ENCODE results near the gene ACP2.

Gene ACP2

GRCh38 chr11:47268448-47269001 is 19.9 kb upstream of the ACP2 start:
- no peak for DNase-seq

DNA sequence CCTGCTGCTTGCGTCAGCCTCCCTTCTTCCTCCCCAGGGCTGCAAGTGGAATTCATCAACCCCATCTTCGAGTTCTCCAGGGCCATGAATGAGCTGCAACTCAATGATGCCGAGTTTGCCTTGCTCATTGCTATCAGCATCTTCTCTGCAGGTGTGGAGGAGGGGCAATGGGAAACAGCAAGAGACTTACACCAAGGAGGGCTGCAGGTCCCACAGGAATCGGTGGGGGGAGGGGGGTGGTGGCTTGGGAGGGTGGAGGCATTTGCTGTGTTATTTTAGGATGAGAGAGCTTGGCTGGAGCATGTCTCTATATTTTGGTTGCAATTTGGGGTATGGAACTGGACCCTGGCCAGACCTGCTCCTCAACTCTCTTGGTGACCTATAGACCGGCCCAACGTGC is 19.3 kb upstream of the ACP2 start:
- no peak for DNase-seq

GRCh38 chr11:47264521-47264920 is 15.9 kb upstream of the ACP2 start:
- no peak for DNase-seq

DNA sequence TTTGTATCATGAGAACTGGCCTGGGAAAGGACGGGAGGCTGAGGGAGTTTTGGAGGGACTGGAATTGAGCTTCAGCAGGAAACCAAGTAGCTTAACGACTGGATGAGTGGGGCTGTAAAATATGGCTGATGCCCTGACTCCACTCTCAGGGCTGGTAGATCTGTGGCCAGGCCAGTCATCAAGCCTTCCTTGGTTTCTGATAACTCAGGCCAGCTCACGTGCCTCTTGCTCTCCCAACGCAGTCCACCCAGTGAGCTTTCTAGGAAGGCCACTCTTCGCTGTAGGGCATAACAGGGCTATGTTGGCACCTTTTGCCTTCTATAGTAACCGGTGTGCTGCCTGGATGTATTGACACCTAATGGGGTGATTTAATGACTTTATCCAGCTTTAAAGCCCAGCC is 15.5 kb upstream of the ACP2 start:
- DNase-seq: no peak

- DNase-seq: no peak
These were observed 12.7 kb upstream of the ACP2 start for GRCh38 chr11:47261291-47261800.

GRCh38 chr11:47260366-47260765 is 11.8 kb upstream of the ACP2 start:
- DNase-seq: no peak

DNA sequence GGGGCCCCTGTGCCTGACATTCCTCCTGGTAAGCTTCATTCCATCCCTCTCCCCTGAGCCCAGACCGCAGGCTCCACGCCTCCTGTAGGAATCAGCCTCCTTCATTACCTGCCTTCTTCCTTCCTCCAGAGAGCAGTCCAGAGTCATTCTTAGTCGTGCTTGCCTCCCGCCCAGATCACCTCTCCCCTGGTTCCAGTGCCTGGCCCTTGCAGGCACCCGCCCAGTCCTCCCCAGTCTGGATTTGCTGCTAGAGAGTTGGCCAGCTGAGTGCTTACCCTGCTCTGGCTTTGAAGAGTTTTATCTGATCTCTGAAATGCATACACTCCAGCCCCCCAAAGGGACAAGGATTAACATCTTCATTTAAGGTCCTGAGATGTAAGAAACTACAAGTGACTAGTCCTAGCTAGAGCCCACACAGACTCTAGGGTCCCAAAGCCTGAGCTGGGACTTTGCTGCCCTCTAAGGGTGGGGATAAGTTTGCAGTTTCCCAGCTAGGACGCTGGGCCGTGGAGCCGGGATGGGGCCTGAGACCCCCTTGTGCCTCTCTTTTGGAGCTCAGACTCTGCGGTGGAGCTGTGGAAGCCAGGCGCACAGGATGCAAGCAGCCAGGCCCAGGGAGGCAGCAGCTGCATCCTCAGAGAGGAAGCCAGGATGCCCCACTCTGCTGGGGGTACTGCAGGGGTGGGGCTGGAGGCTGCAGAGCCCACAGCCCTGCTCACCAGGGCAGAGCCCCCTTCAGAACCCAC is 10.8 kb upstream of the ACP2 start:
- peak; percentile 61 for DNase-seq

DNA sequence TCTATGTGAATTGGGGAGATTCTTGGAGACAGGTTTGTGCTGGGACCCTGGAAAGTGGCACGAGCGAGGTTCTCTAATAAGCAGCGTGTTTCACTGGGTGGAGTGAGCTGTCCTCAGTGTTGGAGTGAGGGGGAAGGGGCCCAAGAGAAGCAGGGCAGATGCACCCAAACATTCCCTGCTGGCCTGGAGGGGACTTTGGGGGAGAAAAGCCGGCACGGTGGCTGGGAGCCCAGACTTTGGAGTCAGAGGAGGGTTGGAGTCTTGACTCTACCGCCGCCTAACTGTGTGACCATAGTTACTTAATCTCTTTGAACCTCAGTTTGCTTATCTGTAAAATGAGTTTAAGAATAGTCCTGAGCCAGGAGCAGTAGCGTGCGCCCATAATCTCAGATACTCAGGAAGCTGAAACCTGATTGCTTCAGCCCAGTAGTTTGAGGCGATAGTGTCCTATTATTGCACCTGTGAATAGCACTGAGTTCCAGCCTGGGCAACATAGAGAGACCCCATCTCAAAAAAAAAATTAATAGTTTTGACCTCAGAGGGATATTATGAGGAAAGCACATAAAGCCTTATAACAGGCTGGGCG is 9.8 kb upstream of the ACP2 start:
- no peak for DNase-seq

GRCh38 chr11:47257517-47258316 is 9.1 kb upstream of the ACP2 start, which contains the start of gene NR1H3:
Gene NR1H3, plus strand, starts transcription at chr11:47257996. Its CDS starts 1,221 bp downstream, at chr11:47259217.
- peak; percentile 92 for DNase-seq

DNA sequence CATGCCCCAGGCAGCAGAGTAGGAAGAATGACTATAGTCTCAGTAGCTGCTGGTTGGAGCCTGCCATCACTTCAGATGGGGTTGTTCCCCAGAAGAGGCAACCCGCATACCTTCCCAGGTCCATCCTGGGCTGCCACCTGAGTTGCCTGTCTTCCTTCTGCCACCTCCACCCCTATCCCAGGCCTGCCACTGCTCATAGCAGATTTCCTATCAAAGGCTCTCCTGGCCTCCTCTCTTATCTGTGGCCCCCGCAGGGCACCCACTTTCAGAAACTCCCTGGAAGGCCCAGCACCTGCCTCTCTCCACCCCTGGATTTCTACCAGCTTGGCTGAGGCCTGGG is 8.5 kb upstream of the ACP2 start:
- DNase-seq: no peak

- DNase-seq: no peak
These were observed 7.8 kb upstream of the ACP2 start for GRCh38 chr11:47256374-47256773.

GRCh38 chr11:47254386-47254785 is 5.8 kb upstream of the ACP2 start:
- peak; percentile 96 for DNase-seq

GRCh38 chr11:47253660-47254059 is 5.0 kb upstream of the ACP2 start:
- DNase-seq: no peak

DNA sequence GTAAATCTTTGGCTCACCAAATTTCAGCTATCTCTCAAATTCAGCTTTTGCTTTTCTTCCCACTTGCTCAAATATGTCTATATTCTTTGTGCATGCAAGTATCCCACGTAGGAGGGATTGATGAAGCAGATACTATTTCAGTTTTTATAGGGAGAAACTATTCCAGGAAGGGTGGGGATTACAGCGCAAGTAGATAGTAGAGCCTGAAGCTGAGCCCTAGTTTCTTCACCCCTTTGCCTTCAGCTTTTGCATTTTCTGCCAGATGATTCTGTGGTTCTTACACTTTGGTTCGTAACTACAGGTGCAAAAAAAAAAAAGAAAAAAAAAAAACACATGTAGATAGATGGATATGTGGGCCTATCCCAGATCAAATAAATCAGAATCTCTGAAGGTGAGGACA is 3.1 kb upstream of the ACP2 start:
- DNase-seq: no peak

GRCh38 chr11:47249378-47249715 is 733 bp upstream of the ACP2 start:
- DNase-seq: no peak

GRCh38 chr11:47248304-47248663 is 330 bp downstream of the ACP2 start:
- peak; percentile 74 for DNase-seq

DNA sequence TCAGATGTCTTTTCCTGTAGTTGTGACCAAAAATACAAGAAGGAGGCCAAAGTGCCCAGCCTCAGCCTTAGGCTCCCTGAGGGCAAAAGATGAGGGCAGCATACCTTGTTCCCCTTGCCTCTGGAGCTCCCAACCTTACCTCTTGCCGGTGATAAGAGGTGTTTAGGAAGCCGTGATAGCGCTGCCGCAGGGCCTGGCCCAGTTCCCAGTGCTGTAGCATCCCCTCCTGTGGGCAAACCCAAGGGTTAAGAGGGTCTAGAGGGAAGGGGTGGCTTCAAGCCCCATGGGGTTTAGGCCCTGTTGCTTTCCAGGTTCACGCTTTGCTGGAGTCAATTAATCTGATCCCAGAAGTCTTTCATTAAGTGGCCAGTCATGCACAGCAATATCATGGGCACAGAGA is 1.1 kb downstream of the ACP2 start:
- DNase-seq: no peak

GRCh38 chr11:47245611-47246357 is 2.8 kb downstream of the ACP2 start:
- no peak for DNase-seq

- peak; percentile 97 for DNase-seq
These were observed 3.9 kb downstream of the ACP2 start for GRCh38 chr11:47244448-47245350.

GRCh38 chr11:47243454-47243853 is 5.2 kb downstream of the ACP2 start:
- DNase-seq: no peak

DNA sequence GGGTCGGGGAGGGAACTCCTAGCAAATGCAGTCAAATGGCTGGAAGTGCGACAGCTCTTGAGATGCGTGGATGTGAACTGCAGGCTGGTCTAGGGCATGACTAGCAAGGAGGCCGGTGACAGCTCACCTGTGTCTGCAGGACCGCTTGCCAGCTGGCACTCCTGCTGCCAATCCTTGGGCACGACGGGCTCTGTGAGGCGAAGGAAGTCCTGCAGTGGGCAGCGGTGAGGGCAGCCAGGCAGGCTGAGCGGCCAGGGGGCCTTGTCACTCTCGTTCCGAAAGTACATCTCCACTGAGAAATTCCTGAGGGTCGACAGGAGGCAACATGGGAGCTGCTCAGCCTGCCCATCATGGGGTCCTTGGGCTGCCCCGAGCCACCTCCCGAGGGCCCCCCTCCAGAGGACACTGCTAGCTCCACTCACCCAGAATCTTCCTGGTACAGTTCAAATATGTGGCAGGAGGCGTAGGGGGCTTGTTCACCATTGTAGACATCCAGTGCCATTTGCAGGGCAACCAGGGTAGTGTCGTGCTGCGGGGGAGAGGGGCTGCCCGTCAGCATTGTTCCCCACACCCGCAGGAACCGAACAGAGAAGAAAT is 5.9 kb downstream of the ACP2 start:
- no peak for DNase-seq
